Suprapubic skin (tissue), 4 donors: Measurements from ENCODE around the gene GALE.
"Not testable (repeated sequence)": the region's sequence is repeated elsewhere in the genome, so short reads cannot be mapped to it uniquely, and the experiment has no call there.

Source experiments
- CTCF ChIP-seq, 2 donors: fragments of 200-600 bp in 1 of 2; fragments of 450-650 bp in 1 of 2; sonication (generic) in 1 of 2; IDR thresholded peaks; one replicate each; pipeline ENCODE4 v1.5.1; 2016 to 2019; ENCODE audit warnings: antibody characterized with exemption in 2 of 2, mild to moderate bottlenecking in 1 of 2, moderate library complexity in 1 of 2
- EP300 ChIP-seq: sonication (generic); formaldehyde crosslinking; IDR thresholded peaks from one replicate; pipeline ENCODE4 v1.6.1; 2017; ENCODE audit warnings: antibody characterized with exemption
- POLR2A ChIP-seq, 2 donors: fragments of 450-650 bp; IDR thresholded peaks; one replicate each; pipeline ENCODE4 v1.6.1; 2017; ENCODE audit warnings: antibody characterized with exemption in 2 of 2, mild to moderate bottlenecking in 2 of 2, moderate library complexity in 2 of 2
- POLR2AphosphoS5 ChIP-seq, 3 donors: sonication (generic); formaldehyde crosslinking; IDR thresholded peaks; one replicate each; pipeline ENCODE4 v1.6.1; 2017; ENCODE audit warnings: antibody characterized with exemption in 3 of 3

- TF ChIP-seq CTCF (IDR thresholded peaks at IDR 0.05); POLR2A (IDR thresholded peaks at IDR 0.05); POLR2AphosphoS5 (IDR thresholded peaks at IDR 0.05); EP300: not testable (repeated sequence)
Observed at GRCh38 chr1:23783141-23783540, 17.4 kb downstream of the GALE start.
